AG09319 (cell line): ENCODE data around the gene KCTD1.

ENCODE experiments used
- DNase-seq: peaks from one replicate; pipeline ENCODE4 v3.0.0-alpha.2; 2010; ENCODE audit warnings: low read depth; ENCODE audit errors: extremely low read depth
- TF ChIP-seq, protein P1 (sequence below): IDR thresholded peaks from 2 replicates; pipeline ENCODE4 v1.5.1; 2011; ENCODE audit warnings: low read depth, mild to moderate bottlenecking, inconsistent platforms, low read length, moderate library complexity

Gene KCTD1

DNA sequence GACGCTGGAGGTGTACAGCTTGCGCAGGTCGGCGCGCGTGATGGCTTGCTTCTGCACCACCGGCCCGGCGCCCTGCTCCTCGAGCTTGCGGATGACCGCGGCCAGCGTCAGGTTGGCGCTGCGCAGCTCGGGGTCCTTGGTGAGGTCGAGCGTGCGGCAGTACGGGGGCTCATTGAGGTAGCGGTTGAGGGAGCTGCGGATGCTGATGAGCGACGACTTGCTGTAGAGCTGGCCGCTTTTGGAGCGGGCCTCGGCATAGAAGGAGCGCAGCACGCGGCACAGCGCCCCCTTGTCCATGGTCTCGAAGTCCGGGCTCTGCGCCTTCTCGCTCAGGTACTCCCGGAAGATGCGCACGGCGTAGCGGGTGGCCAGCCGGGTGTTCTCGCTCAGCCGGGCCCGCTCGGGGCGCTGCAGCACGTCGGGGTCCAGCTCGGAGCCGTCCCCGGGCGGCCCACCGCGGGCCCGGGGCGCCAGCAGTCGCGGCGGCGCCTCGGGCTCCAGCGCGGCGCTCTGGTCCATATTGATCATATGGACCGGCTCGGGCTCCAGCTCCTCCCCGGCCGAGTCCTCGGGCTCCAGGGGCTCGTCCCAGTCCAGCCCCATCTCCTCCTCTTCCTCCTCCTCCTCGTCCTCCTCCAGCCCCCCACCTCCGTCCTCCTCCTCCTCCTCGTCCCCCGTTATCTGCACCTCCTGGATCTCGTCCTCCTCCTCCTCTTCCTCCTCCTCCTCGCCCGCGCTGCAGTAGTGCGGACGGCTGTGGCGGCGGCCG is 523 bp downstream of the KCTD1 start:
- TF ChIP-seq, protein P1, sequence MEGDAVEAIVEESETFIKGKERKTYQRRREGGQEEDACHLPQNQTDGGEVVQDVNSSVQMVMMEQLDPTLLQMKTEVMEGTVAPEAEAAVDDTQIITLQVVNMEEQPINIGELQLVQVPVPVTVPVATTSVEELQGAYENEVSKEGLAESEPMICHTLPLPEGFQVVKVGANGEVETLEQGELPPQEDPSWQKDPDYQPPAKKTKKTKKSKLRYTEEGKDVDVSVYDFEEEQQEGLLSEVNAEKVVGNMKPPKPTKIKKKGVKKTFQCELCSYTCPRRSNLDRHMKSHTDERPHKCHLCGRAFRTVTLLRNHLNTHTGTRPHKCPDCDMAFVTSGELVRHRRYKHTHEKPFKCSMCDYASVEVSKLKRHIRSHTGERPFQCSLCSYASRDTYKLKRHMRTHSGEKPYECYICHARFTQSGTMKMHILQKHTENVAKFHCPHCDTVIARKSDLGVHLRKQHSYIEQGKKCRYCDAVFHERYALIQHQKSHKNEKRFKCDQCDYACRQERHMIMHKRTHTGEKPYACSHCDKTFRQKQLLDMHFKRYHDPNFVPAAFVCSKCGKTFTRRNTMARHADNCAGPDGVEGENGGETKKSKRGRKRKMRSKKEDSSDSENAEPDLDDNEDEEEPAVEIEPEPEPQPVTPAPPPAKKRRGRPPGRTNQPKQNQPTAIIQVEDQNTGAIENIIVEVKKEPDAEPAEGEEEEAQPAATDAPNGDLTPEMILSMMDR: peak; percentile 60
- DNase-seq: peak; percentile 35

- no peak for DNase-seq
- TF ChIP-seq, protein P1: no peak
These were observed 1.3 kb downstream of the KCTD1 start for GRCh38 chr18:26546875-26547645.

DNA sequence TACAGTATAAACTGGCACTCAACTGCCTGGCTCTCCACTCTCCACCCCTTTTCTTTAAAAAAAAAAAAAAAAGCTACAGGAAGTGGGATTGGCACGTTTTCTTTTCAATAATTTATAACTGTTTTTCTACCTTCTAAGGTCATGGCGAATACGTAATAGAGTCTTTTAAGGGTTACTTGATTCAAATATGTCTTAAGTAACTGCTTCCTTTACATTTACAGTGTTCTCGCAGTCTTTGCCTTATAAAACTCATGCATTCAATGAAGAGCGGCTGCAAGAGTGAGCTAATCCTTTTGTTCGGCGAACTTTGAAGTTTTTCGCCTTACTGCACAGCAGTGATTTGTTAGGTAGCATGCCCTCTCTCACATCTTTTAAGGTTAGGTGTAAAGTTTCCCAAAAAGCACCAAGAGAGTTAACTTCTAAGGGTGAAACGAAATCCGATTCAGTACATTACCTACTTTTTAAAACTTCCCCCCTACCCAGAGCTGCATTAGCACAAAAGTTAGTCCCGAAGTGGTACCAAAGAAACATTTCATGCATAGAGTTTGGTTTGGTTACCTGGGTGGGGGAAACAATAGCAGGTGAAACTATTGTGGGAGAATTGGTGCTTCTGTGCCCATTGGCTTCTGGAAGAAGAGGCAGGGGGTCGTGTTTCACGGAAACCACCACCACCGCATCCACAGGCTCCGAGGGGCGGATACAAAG is 2.0 kb downstream of the KCTD1 start:
- DNase-seq: no peak
- TF ChIP-seq, protein P1: no peak

GRCh38 chr18:26545335-26546123 is 2.8 kb downstream of the KCTD1 start:
- DNase-seq: no peak
- TF ChIP-seq, protein P1: no peak

- TF ChIP-seq, protein P1: no peak
- DNase-seq: no peak
These were observed 3.9 kb downstream of the KCTD1 start for GRCh38 chr18:26544451-26544850.

GRCh38 chr18:26543373-26543772 is 5.0 kb downstream of the KCTD1 start:
- no peak for DNase-seq
- TF ChIP-seq, protein P1: no peak
